Neuronal stem cell (in vitro differentiated cells): Measurements from ENCODE around the gene PIAS1.
"Not testable (repeated sequence)": the region's sequence is repeated elsewhere in the genome, so short reads cannot be mapped to it uniquely, and the experiment has no call there.

Source experiments
- DNase-seq: peaks from one replicate; pipeline ENCODE4 v3.0.0-alpha.2; 2013; ENCODE audit warnings: low spot score
- H2AFZ ChIP-seq: one replicate; pipeline ENCODE4 v1.6.1; 2013; ENCODE audit warnings: mild to moderate bottlenecking, low read length, inconsistent platforms
- H2AK5ac ChIP-seq: 2 replicates; pipeline ENCODE4 v1.6.1; 2013; ENCODE audit warnings: low read depth, mild to moderate bottlenecking, inconsistent platforms, low read length, moderate library complexity, mixed read lengths
- H2BK120ac ChIP-seq: 2 replicates; pipeline ENCODE4 v1.6.1; 2013; ENCODE audit warnings: low read depth, mild to moderate bottlenecking, inconsistent platforms, low read length, moderate library complexity, mixed read lengths
- H2BK12ac ChIP-seq: one replicate; pipeline ENCODE4 v1.6.1; 2013; ENCODE audit warnings: low read length, inconsistent platforms
- H2BK15ac ChIP-seq: 2 replicates; pipeline ENCODE4 v1.6.1; 2013; ENCODE audit warnings: mild to moderate bottlenecking, low read length, inconsistent platforms, mixed read lengths
- H2BK5ac ChIP-seq: one replicate; pipeline ENCODE4 v1.6.1; 2013; ENCODE audit warnings: inconsistent platforms, mild to moderate bottlenecking, low read length, moderate library complexity
- H3K14ac ChIP-seq: one replicate; pipeline ENCODE4 v1.6.1; 2013; ENCODE audit warnings: low read length, inconsistent platforms
- H3K18ac ChIP-seq: 2 replicates; pipeline ENCODE4 v1.6.1; 2013; ENCODE audit warnings: low read length, inconsistent platforms
- H3K23ac ChIP-seq: 2 replicates; pipeline ENCODE4 v1.6.1; 2013; ENCODE audit warnings: low read depth, mild to moderate bottlenecking, mixed read lengths, low read length, inconsistent platforms; ENCODE audit not compliant: poor library complexity
- H3K27ac ChIP-seq: replicated peaks from 3 replicates; pipeline ENCODE4 v1.5.1; 2013; ENCODE audit warnings: low read length, inconsistent platforms
- H3K27me3 ChIP-seq, 3 experiments: 2 replicates each; pipeline ENCODE4 v1.6.1; 2013; ENCODE audit warnings: low read length in 3 of 3, mild to moderate bottlenecking in 2 of 3, inconsistent platforms in 1 of 3, low read depth in 1 of 3, mixed read lengths in 1 of 3, moderate library complexity in 1 of 3; ENCODE audit not compliant: control insufficient read depth in 3 of 3, insufficient read depth in 3 of 3
- H3K36me3 ChIP-seq, 2 donors: replicated peaks in 1 of 2; 2 replicates each; pipeline ENCODE4 v1.6.1; 2013; ENCODE audit warnings: low read length in 2 of 2; ENCODE audit not compliant: control insufficient read depth in 2 of 2, insufficient read depth in 2 of 2
- H3K4ac ChIP-seq: 2 replicates; pipeline ENCODE4 v1.6.1; 2013; ENCODE audit warnings: inconsistent platforms, mild to moderate bottlenecking, low read length, moderate library complexity
- H3K4me1 ChIP-seq, 2 donors: 1 replicate in 1 of 2; 2 replicates in 1 of 2; pipeline ENCODE4 v1.6.1; 2013; ENCODE audit warnings: low read length in 2 of 2, low read depth in 1 of 2; ENCODE audit not compliant: control insufficient read depth in 2 of 2, insufficient read depth in 1 of 2
- H3K4me2 ChIP-seq: one replicate; pipeline ENCODE4 v1.6.1; 2013; ENCODE audit warnings: mild to moderate bottlenecking, low read length, inconsistent platforms; ENCODE audit not compliant: insufficient read depth, poor library complexity, severe bottlenecking
- H3K4me3 ChIP-seq, 2 donors: 2 replicates each; pipeline ENCODE4 v1.5.1; 2013; ENCODE audit warnings: low read length in 2 of 2, mild to moderate bottlenecking in 2 of 2, inconsistent platforms in 1 of 2, moderate library complexity in 1 of 2
- H3K79me1 ChIP-seq: one replicate; pipeline ENCODE4 v1.6.1; 2013; ENCODE audit warnings: low read depth, mild to moderate bottlenecking, inconsistent platforms, low read length, moderate library complexity
- H3K9ac ChIP-seq: one replicate; pipeline ENCODE4 v1.6.1; 2013; ENCODE audit warnings: mild to moderate bottlenecking, low read depth, low read length, inconsistent platforms; ENCODE audit not compliant: poor library complexity
- H3K9me3 ChIP-seq, 2 donors: replicated peaks in 1 of 2; 2 replicates each; pipeline versions ENCODE3 to v1.6.1; 2013; ENCODE audit warnings: low read length in 2 of 2, mild to moderate bottlenecking in 2 of 2, inconsistent platforms in 1 of 2, low read depth in 1 of 2, mixed read lengths in 1 of 2, moderate library complexity in 1 of 2; ENCODE audit not compliant: control insufficient read depth in 2 of 2, insufficient read depth in 1 of 2
- H4K8ac ChIP-seq: one replicate; pipeline ENCODE4 v1.6.1; 2013; ENCODE audit warnings: low read depth, mild to moderate bottlenecking, inconsistent platforms, low read length, moderate library complexity
- H4K91ac ChIP-seq: one replicate; pipeline ENCODE4 v1.6.1; 2013; ENCODE audit warnings: low read length, low read depth, mild to moderate bottlenecking, inconsistent platforms; ENCODE audit not compliant: poor library complexity
- WGBS, 2 donors: extraction: QIAGEN DNeasy Blood & Tissue Kit; methylation state at CpG; one replicate each; pipeline ENCODE4 v1.1.7; 2013; ENCODE audit warnings: missing lambda C conversion rate in 2 of 2, mixed read lengths in 1 of 2; ENCODE audit not compliant: insufficient read length in 2 of 2, insufficient replicate concordance in 1 of 2; ENCODE audit errors: extremely low coverage in 2 of 2; 5-methylcytosine and 5-hydroxymethylcytosine counted together

Gene PIAS1

GRCh38 chr15:68172037-68172436 is 117.9 kb downstream of the PIAS1 start:
- DNase-seq, H4K8ac ChIP-seq, H4K91ac ChIP-seq, H3K4me2 ChIP-seq, H3K79me1 ChIP-seq, H3K18ac ChIP-seq, H2BK5ac ChIP-seq, H2AK5ac ChIP-seq, H3K27ac ChIP-seq, H2BK120ac ChIP-seq, H3K9me3 ChIP-seq, H3K4me1 ChIP-seq, H3K9ac ChIP-seq, H3K23ac ChIP-seq, H2BK15ac ChIP-seq, H3K4ac ChIP-seq, H3K4me3 ChIP-seq, H2AFZ ChIP-seq, H3K14ac ChIP-seq, H2BK12ac ChIP-seq, H3K27me3 ChIP-seq: not testable (repeated sequence)
- WGBS, 2 donors, result no CpG with 5 or more reads among the region's 2 CpGs
- H3K36me3 ChIP-seq, result peaks cover 6 to 62% of the 10 kb centered on the region in 2 donors

GRCh38 chr15:68173119-68173518 is 119.0 kb downstream of the PIAS1 start:
- Histone ChIP-seq H2BK5ac (no peak overlapping the region), H3K4me3 (no peak overlapping the region), H3K4ac (no peak overlapping the region), H2BK12ac (no peak overlapping the region), H3K18ac (no peak overlapping the region), H3K79me1 (peaks cover 2% of the 10 kb centered on the region), H3K27me3 (no peaks in the 10 kb centered on the region), H3K23ac (no peak overlapping the region), H2BK15ac (no peak overlapping the region), H2AK5ac (no peak overlapping the region), H3K14ac (no peak overlapping the region), H3K36me3 (peaks cover 6 to 70% of the 10 kb centered on the region in 2 donors), H4K91ac (no peak overlapping the region), H3K4me2 (no peak overlapping the region), H4K8ac (no peak overlapping the region), H2AFZ (no peak overlapping the region), H2BK120ac (no peak overlapping the region), H3K4me1 (no peaks in the 10 kb centered on the region), H3K27ac (no peak overlapping the region), H3K9me3 (no peaks in the 10 kb centered on the region), H3K9ac (no peak overlapping the region)
- DNase-seq, result no peak
- no CpG with 5 or more reads among the region's 4 CpGs for WGBS, 2 donors

- peaks cover 4 to 77% of the 10 kb centered on the region in 2 donors for H3K36me3 ChIP-seq
Observed at GRCh38 chr15:68175526-68175925, 121.4 kb downstream of the PIAS1 start.

GRCh38 chr15:68176601-68177000 is 122.5 kb downstream of the PIAS1 start:
- Histone ChIP-seq H3K79me1 (peaks cover 2% of the 10 kb centered on the region), H2AFZ (no peak overlapping the region), H4K8ac (no peak overlapping the region), H3K4me3 (no peak overlapping the region), H3K9me3 (no peaks in the 10 kb centered on the region), H3K4ac (no peak overlapping the region), H3K14ac (no peak overlapping the region), H2BK5ac (no peak overlapping the region), H2AK5ac (no peak overlapping the region), H3K4me2 (no peak overlapping the region), H2BK15ac (no peak overlapping the region), H3K18ac (no peak overlapping the region), H3K23ac (no peak overlapping the region), H3K9ac (no peak overlapping the region), H4K91ac (no peak overlapping the region), H2BK120ac (no peak overlapping the region), H3K27ac (no peak overlapping the region), H3K27me3 (no peaks in the 10 kb centered on the region), H2BK12ac (no peak overlapping the region), H3K4me1 (no peaks in the 10 kb centered on the region), H3K36me3 (peaks cover 8 to 88% of the 10 kb centered on the region in 2 donors)
- WGBS, 2 donors, result no CpG with 5 or more reads among the region's 3 CpGs
- no peak for DNase-seq

More at GRCh38 chr15:68175526-68175925, 121.4 kb downstream of the PIAS1 start:
- no peak overlapping the region for H4K91ac ChIP-seq
- no peak for DNase-seq
- no peak overlapping the region for H3K27ac ChIP-seq
- H2BK12ac ChIP-seq, result no peak overlapping the region
- no peak overlapping the region for H2AK5ac ChIP-seq
- H3K4me1 ChIP-seq, result no peaks in the 10 kb centered on the region
- no peak overlapping the region for H2BK15ac ChIP-seq
- H2AFZ ChIP-seq, result no peak overlapping the region
- no peak overlapping the region for H3K4ac ChIP-seq
- peaks cover 2% of the 10 kb centered on the region for H3K79me1 ChIP-seq
- H4K8ac ChIP-seq, result no peak overlapping the region
- no peaks in the 10 kb centered on the region for H3K9me3 ChIP-seq
- H3K4me3 ChIP-seq, result no peak overlapping the region
- H3K14ac ChIP-seq, result no peak overlapping the region
- H3K23ac ChIP-seq, result no peak overlapping the region
- WGBS, 2 donors, result no CpG with 5 or more reads among the region's 2 CpGs
- H2BK5ac ChIP-seq, result no peak overlapping the region
- no peak overlapping the region for H3K9ac ChIP-seq
- no peak overlapping the region for H3K18ac ChIP-seq
- no peak overlapping the region for H2BK120ac ChIP-seq
- H3K27me3 ChIP-seq, result no peaks in the 10 kb centered on the region
- no peak overlapping the region for H3K4me2 ChIP-seq
